Measurements from ENCODE around the gene LRTM2. TPM values are rescaled to one million over a fixed set of nuclear protein-coding genes. Genes with fewer than 3 reads are reported as not detected.

The LRTM2 gene
- total RNA-seq, 2 experiments from 2014 or later, result not detected

DNA sequence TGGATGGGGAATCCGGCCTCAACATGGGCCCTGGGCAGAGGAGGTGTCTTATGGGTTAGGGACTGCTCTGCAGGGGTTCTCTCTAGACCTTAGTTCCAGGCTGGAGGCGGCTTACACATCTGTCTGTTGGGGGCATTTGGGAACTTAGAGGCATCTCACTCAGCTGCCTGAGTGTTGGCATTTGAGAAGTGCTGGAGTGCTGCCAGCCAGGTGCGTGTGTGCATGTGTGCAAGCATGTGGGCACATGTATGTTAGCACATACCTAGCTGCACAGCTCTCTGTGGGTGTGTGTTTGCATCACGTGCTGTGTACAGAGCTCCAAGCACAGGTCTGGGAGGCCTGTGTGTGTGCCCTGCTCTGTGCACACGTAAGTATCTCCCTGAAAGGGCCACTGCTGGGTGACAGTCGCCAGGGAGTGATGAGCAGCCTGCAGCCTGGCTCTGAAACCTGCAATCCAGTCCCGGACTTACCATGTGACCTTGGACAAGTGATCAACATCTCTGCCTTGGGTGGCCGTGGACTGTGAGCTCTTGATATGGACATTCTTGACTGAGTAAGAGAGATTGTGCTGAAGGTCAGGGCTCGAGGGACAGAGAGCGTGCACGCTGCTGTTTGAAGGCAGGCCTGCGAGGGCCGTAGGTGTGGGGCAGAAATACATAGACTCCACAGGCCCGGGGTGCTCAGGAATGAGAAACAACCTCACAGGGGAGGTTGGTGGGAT lies 5.2 kb downstream of the LRTM2 start:
- Histone ChIP-seq H3K9me2 (ENCODE audit: insufficient read depth, low read length) (no peaks in the 10 kb centered on the region), H3K4me3 (ENCODE audit: low read depth, low read length, poor library complexity, severe bottlenecking) (no peak overlapping the region), H3K27ac (ENCODE audit: low read depth, low read length, poor library complexity, severe bottlenecking) (no peak overlapping the region), H3K4me2 (ENCODE audit: low read length) (no peak overlapping the region), H3K9me3 (ENCODE audit: low read length) (no peaks in the 10 kb centered on the region), H4K20me1 (ENCODE audit: insufficient read depth, low read length) (no peaks in the 10 kb centered on the region), H3K36me3 (ENCODE audit: insufficient read depth, low read length) (no peaks in the 10 kb centered on the region), H3K4me1 (ENCODE audit: insufficient read depth, low read length, poor library complexity, severe bottlenecking) (no peaks in the 10 kb centered on the region), H3K79me2 (ENCODE audit: insufficient read depth, low read depth, low read length) (no peaks in the 10 kb centered on the region), H2AFZ (ENCODE audit: low read length) (no peak overlapping the region)
- TF ChIP-seq CTCF (conservative IDR thresholded peaks at IDR 0.05; ENCODE audit: low read length) (no peak), EZH2phosphoT487 (IDR thresholded peaks at IDR 0.05; ENCODE audit: borderline replicate concordance, low read depth, low read length) (no peak)
- intact Hi-C loops (cut with micrococcal nuclease; ENCODE audit: unreplicated experiment), result no loop called here
- no peak for DNase-seq (ENCODE audit: low spot score)
- POLR2A ChIA-PET, result no interaction called here
- CTCF ChIA-PET (ENCODE audit: unreplicated experiment), result no interaction called here
- BruUV-seq (replicated peaks), result no TSS peak

- ChIA-PET CTCF (ENCODE audit: unreplicated experiment) (interaction anchor here (0.6 kb wide), 1 partner anchor 25 kb away, joined by 10 read pairs; no protein-coding TSS in a partner anchor), POLR2A (no interaction called here)
- Histone ChIP-seq H3K36me3 (ENCODE audit: insufficient read depth, low read length) (no peaks in the 10 kb centered on the region), H3K4me1 (ENCODE audit: insufficient read depth, low read length, poor library complexity, severe bottlenecking) (no peaks in the 10 kb centered on the region), H3K27ac (ENCODE audit: low read depth, low read length, poor library complexity, severe bottlenecking) (no peak overlapping the region), H3K79me2 (ENCODE audit: insufficient read depth, low read depth, low read length) (no peaks in the 10 kb centered on the region), H3K9me3 (ENCODE audit: low read length) (no peaks in the 10 kb centered on the region), H3K9me2 (ENCODE audit: insufficient read depth, low read length) (no peaks in the 10 kb centered on the region), H2AFZ (ENCODE audit: low read length) (no peak overlapping the region), H3K4me3 (ENCODE audit: low read depth, low read length, poor library complexity, severe bottlenecking) (no peak overlapping the region), H4K20me1 (ENCODE audit: insufficient read depth, low read length) (no peaks in the 10 kb centered on the region), H3K4me2 (ENCODE audit: low read length) (no peak overlapping the region)
- intact Hi-C loops (cut with micrococcal nuclease; ENCODE audit: unreplicated experiment), result no loop called here
- DNase-seq (ENCODE audit: low spot score), result no peak
- BruUV-seq (replicated peaks), result no TSS peak
- TF ChIP-seq CTCF (conservative IDR thresholded peaks at IDR 0.05; ENCODE audit: low read length) (no peak), EZH2phosphoT487 (IDR thresholded peaks at IDR 0.05; ENCODE audit: borderline replicate concordance, low read depth, low read length) (no peak)
Measured at GRCh38 chr12:1826401-1826800, 6.0 kb downstream of the LRTM2 start.

GRCh38 chr12:1826867-1827705 lies 6.7 kb downstream of the LRTM2 start:
- Histone ChIP-seq H3K27ac (ENCODE audit: low read depth, low read length, poor library complexity, severe bottlenecking) (no peak overlapping the region), H4K20me1 (ENCODE audit: insufficient read depth, low read length) (no peaks in the 10 kb centered on the region), H3K4me1 (ENCODE audit: insufficient read depth, low read length, poor library complexity, severe bottlenecking) (no peaks in the 10 kb centered on the region), H3K79me2 (ENCODE audit: insufficient read depth, low read depth, low read length) (no peaks in the 10 kb centered on the region), H2AFZ (ENCODE audit: low read length) (no peak overlapping the region), H3K9me3 (ENCODE audit: low read length) (no peaks in the 10 kb centered on the region), H3K4me2 (ENCODE audit: low read length) (no peak overlapping the region), H3K4me3 (ENCODE audit: low read depth, low read length, poor library complexity, severe bottlenecking) (no peak overlapping the region), H3K36me3 (ENCODE audit: insufficient read depth, low read length) (no peaks in the 10 kb centered on the region), H3K9me2 (ENCODE audit: insufficient read depth, low read length) (no peaks in the 10 kb centered on the region)
- ChIA-PET CTCF (ENCODE audit: unreplicated experiment) (no interaction called here), POLR2A (no interaction called here)
- BruUV-seq (replicated peaks), result no TSS peak
- intact Hi-C loops (cut with micrococcal nuclease; ENCODE audit: unreplicated experiment), result no loop called here
- TF ChIP-seq CTCF (conservative IDR thresholded peaks at IDR 0.05; ENCODE audit: low read length) (no peak), EZH2phosphoT487 (IDR thresholded peaks at IDR 0.05; ENCODE audit: borderline replicate concordance, low read depth, low read length) (no peak)
- DNase-seq (ENCODE audit: low spot score), result no peak
